ENCODE data around the gene PMEL. TPM values are rescaled to one million over a fixed set of nuclear protein-coding genes. Genes with fewer than 3 reads are reported as not detected.

PMEL gene
- total RNA-seq, 1 donor from 2014 or later: 4.9 TPM

GRCh38 chr12:55972042-55972441 lies 6.2 kb upstream of the PMEL start:
- DNase-seq (no peak), ATAC-seq (peak; percentile 7)
- H3K9me3 ChIP-seq: no peaks in the 10 kb centered on the region
- peaks cover 6% of the 10 kb centered on the region for H3K36me3 ChIP-seq
- no peak for TF ChIP-seq CTCF (IDR thresholded peaks at IDR 0.05)
- peak overlapping the region; percentile 91 for H3K27ac ChIP-seq
- peak overlapping the region; percentile 67 for H3K4me3 ChIP-seq
- intact Hi-C loops (cut with DNase I): no loop called here
- no peaks in the 10 kb centered on the region for H3K27me3 ChIP-seq
- peaks cover 35% of the 10 kb centered on the region for H3K4me1 ChIP-seq

- Histone ChIP-seq H3K4me1 (peaks cover 30% of the 10 kb centered on the region), H3K9me3 (no peaks in the 10 kb centered on the region), H3K36me3 (no peaks in the 10 kb centered on the region), H3K27ac (no peak overlapping the region), H3K4me3 (no peak overlapping the region), H3K27me3 (no peaks in the 10 kb centered on the region)
- TF ChIP-seq CTCF (IDR thresholded peaks at IDR 0.05): no peak
- ATAC-seq (no peak), DNase-seq (no peak)
- intact Hi-C loops (cut with DNase I): no loop called here
Measured at GRCh38 chr12:55970775-55971174, 4.9 kb upstream of the PMEL start.

- DNase-seq: no peak
- intact Hi-C loops (cut with DNase I): no loop called here
- no peak for ATAC-seq
- Histone ChIP-seq H3K9me3 (no peaks in the 10 kb centered on the region), H3K27ac (no peak overlapping the region), H3K27me3 (no peaks in the 10 kb centered on the region), H3K36me3 (no peaks in the 10 kb centered on the region), H3K4me3 (no peak overlapping the region), H3K4me1 (peaks cover 21% of the 10 kb centered on the region)
- TF ChIP-seq CTCF (IDR thresholded peaks at IDR 0.05): no peak
Measured at GRCh38 chr12:55969356-55969755, 3.5 kb upstream of the PMEL start.

- no peak for TF ChIP-seq CTCF (IDR thresholded peaks at IDR 0.05)
- intact Hi-C loops (cut with DNase I): no loop called here
- ATAC-seq (peak; percentile 98), DNase-seq (peak; percentile 95)
- peak within 1 kb of the TSS; percentile 99 for H3K4me3 ChIP-seq
- H3K9me3 ChIP-seq: no peaks in the 10 kb centered on the region
- peak within 1 kb of the TSS; percentile 83 for H3K27ac ChIP-seq
- H3K36me3 ChIP-seq: no peaks in the 10 kb centered on the region
- H3K4me1 ChIP-seq: peaks cover 13% of the 10 kb centered on the region
- no peaks in the 10 kb centered on the region for H3K27me3 ChIP-seq
Measured at GRCh38 chr12:55966408-55967281, 803 bp upstream of the PMEL start, which contains the start of gene CDK2. Gene CDK2, plus strand, starts transcription at chr12:55966830. Its CDS starts 179 bp downstream, at chr12:55967009.

GRCh38 chr12:55965240-55965639 lies 602 bp downstream of the PMEL start:
- no peak for TF ChIP-seq CTCF (IDR thresholded peaks at IDR 0.05)
- no peaks in the 10 kb centered on the region for H3K9me3 ChIP-seq
- no peak for ATAC-seq
- no peak overlapping the region for H3K4me3 ChIP-seq
- no peaks in the 10 kb centered on the region for H3K36me3 ChIP-seq
- intact Hi-C loops (cut with DNase I): no loop called here
- no peak overlapping the region for H3K27ac ChIP-seq
- H3K27me3 ChIP-seq: no peaks in the 10 kb centered on the region
- no peak for DNase-seq
- peaks cover 13% of the 10 kb centered on the region for H3K4me1 ChIP-seq

All from upper lobe of right lung (tissue), 1 donor.